Loucy (cell line): ENCODE measurements around the gene LTB.

ENCODE experiments used
- H2AFZ ChIP-seq: fragments of 200-600 bp; sonication (generic); 2 replicates; pipeline ENCODE4 v1.6.0; 2016; ENCODE audit warnings: antibody characterized with exemption, mild to moderate bottlenecking, low read length, moderate library complexity
- H3F3A ChIP-seq: fragments of 200-600 bp; 2 replicates; pipeline ENCODE4 v1.6.0; 2016; ENCODE audit warnings: antibody characterized with exemption, low read depth, mild to moderate bottlenecking
- H3K27me3 ChIP-seq: fragments of 200-600 bp; sonication (generic); 2 replicates; pipeline ENCODE4 v1.6.1; 2014; ENCODE audit warnings: low read length, mild to moderate bottlenecking; ENCODE audit not compliant: insufficient read depth, poor library complexity, severe bottlenecking
- H3K36me3 ChIP-seq: fragments of 200-600 bp; sonication (generic); 2 replicates; pipeline ENCODE4 v1.6.1; 2016; ENCODE audit warnings: low read length; ENCODE audit not compliant: insufficient read depth
- H3K4me1 ChIP-seq: fragments of 200-600 bp; sonication (generic); 2 replicates; pipeline ENCODE4 v1.5.1; 2014; ENCODE audit warnings: low read length, mild to moderate bottlenecking; ENCODE audit not compliant: insufficient read depth, poor library complexity, severe bottlenecking
- H3K4me2 ChIP-seq: fragments of 200-600 bp; sonication (generic); 2 replicates; pipeline ENCODE4 v1.6.0; 2014; ENCODE audit warnings: antibody characterized with exemption, low read length, low read depth, mild to moderate bottlenecking; ENCODE audit not compliant: poor library complexity, severe bottlenecking
- H3K4me3 ChIP-seq: fragments of 200-600 bp; sonication (generic); 2 replicates; pipeline ENCODE4 v1.5.1; 2014; ENCODE audit warnings: low read length, mild to moderate bottlenecking, mixed read lengths; ENCODE audit not compliant: poor library complexity, severe bottlenecking
- H3K79me2 ChIP-seq: fragments of 200-600 bp; sonication (generic); 2 replicates; pipeline ENCODE4 v1.6.1; 2014; ENCODE audit warnings: low read length; ENCODE audit not compliant: insufficient read depth
- H3K9ac ChIP-seq: fragments of 200-600 bp; sonication (generic); 2 replicates; pipeline ENCODE4 v1.6.0; 2014; ENCODE audit warnings: mild to moderate bottlenecking, low read depth, low read length, moderate library complexity; ENCODE audit not compliant: poor library complexity, severe bottlenecking
- H3K9me2 ChIP-seq: fragments of 200-600 bp; sonication (generic); replicated peaks from 2 replicates; pipeline ENCODE4 v1.6.1; 2016; ENCODE audit warnings: low read depth, low read length, mixed read lengths
- H3K9me3 ChIP-seq: fragments of 200-600 bp; sonication (generic); 2 replicates; pipeline ENCODE4 v1.6.1; 2014; ENCODE audit warnings: mild to moderate bottlenecking, antibody characterized with exemption, low read length, low read depth; ENCODE audit not compliant: insufficient read depth
- H4K20me1 ChIP-seq: fragments of 200-600 bp; sonication (generic); 2 replicates; pipeline ENCODE4 v1.6.0; 2014; ENCODE audit warnings: antibody characterized with exemption, low read length, mild to moderate bottlenecking; ENCODE audit not compliant: insufficient read depth, poor library complexity, severe bottlenecking
- CTCF ChIP-seq: fragments of 200-600 bp; sonication (generic); conservative IDR thresholded peaks from 2 replicates; pipeline ENCODE4 v1.5.1; 2014; ENCODE audit warnings: mild to moderate bottlenecking, antibody characterized with exemption, low read length
- EZH2phosphoT487 ChIP-seq: fragments of 200-600 bp; IDR thresholded peaks from 2 replicates; pipeline ENCODE4 v1.6.1; 2018; ENCODE audit warnings: antibody characterized with exemption, mild to moderate bottlenecking, moderate library complexity, borderline replicate concordance

The LTB gene

GRCh38 chr6:31614684-31615578 is 32.7 kb upstream of the LTB start, which contains the start of gene AIF1:
AIF1 (plus strand) TSS chr6:31615234; CDS start chr6:31615330, 96 bp downstream.
- Histone ChIP-seq H3K27me3 (no peaks in the 10 kb centered on the region), H3K9ac (peak within 1 kb of the TSS; percentile 98), H3K79me2 (peaks cover 46% of the 10 kb centered on the region), H2AFZ (peak within 1 kb of the TSS; percentile 25; the same call in 1 of the 2 replicates), H3K9me3 (no peaks in the 10 kb centered on the region), H4K20me1 (no peaks in the 10 kb centered on the region), H3K4me2 (peak within 1 kb of the TSS; percentile 97), H3K4me3 (peak within 1 kb of the TSS; percentile 81), H3K4me1 (peaks cover 40% of the 10 kb centered on the region), H3F3A (peaks cover 12% of the 10 kb centered on the region; the same call in 1 of the 2 replicates), H3K36me3 (no peaks in the 10 kb centered on the region), H3K9me2 (no peaks in the 10 kb centered on the region)
- TF ChIP-seq CTCF (no peak), EZH2phosphoT487 (no peak)

- Histone ChIP-seq H3F3A (peaks cover 10% of the 10 kb centered on the region; the same call in 1 of the 2 replicates), H2AFZ (no peak overlapping the region), H3K4me1 (peaks cover 39% of the 10 kb centered on the region), H3K79me2 (peaks cover 42% of the 10 kb centered on the region), H3K9ac (peak overlapping the region; percentile 98), H3K4me2 (peak overlapping the region; percentile 97), H4K20me1 (no peaks in the 10 kb centered on the region), H3K9me2 (no peaks in the 10 kb centered on the region), H3K27me3 (no peaks in the 10 kb centered on the region), H3K36me3 (no peaks in the 10 kb centered on the region), H3K9me3 (no peaks in the 10 kb centered on the region), H3K4me3 (peak overlapping the region; percentile 81)
- TF ChIP-seq EZH2phosphoT487 (no peak), CTCF (no peak)
These were observed 31.9 kb upstream of the LTB start for GRCh38 chr6:31614075-31614619.

- Histone ChIP-seq H3K36me3 (no peaks in the 10 kb centered on the region), H3F3A (peaks cover 4% of the 10 kb centered on the region; the same call in 1 of the 2 replicates), H3K4me2 (no peak overlapping the region), H3K9ac (no peak overlapping the region), H3K79me2 (peaks cover 13% of the 10 kb centered on the region), H4K20me1 (no peaks in the 10 kb centered on the region), H3K27me3 (no peaks in the 10 kb centered on the region), H3K9me3 (no peaks in the 10 kb centered on the region), H2AFZ (no peak overlapping the region), H3K9me2 (no peaks in the 10 kb centered on the region), H3K4me1 (peaks cover 24% of the 10 kb centered on the region), H3K4me3 (no peak overlapping the region)
- TF ChIP-seq CTCF (no peak), EZH2phosphoT487 (no peak)
These were observed 28.7 kb upstream of the LTB start for GRCh38 chr6:31610968-31611367.
